ENCODE measurements around the gene SEC31B.

Gene SEC31B, protein sequence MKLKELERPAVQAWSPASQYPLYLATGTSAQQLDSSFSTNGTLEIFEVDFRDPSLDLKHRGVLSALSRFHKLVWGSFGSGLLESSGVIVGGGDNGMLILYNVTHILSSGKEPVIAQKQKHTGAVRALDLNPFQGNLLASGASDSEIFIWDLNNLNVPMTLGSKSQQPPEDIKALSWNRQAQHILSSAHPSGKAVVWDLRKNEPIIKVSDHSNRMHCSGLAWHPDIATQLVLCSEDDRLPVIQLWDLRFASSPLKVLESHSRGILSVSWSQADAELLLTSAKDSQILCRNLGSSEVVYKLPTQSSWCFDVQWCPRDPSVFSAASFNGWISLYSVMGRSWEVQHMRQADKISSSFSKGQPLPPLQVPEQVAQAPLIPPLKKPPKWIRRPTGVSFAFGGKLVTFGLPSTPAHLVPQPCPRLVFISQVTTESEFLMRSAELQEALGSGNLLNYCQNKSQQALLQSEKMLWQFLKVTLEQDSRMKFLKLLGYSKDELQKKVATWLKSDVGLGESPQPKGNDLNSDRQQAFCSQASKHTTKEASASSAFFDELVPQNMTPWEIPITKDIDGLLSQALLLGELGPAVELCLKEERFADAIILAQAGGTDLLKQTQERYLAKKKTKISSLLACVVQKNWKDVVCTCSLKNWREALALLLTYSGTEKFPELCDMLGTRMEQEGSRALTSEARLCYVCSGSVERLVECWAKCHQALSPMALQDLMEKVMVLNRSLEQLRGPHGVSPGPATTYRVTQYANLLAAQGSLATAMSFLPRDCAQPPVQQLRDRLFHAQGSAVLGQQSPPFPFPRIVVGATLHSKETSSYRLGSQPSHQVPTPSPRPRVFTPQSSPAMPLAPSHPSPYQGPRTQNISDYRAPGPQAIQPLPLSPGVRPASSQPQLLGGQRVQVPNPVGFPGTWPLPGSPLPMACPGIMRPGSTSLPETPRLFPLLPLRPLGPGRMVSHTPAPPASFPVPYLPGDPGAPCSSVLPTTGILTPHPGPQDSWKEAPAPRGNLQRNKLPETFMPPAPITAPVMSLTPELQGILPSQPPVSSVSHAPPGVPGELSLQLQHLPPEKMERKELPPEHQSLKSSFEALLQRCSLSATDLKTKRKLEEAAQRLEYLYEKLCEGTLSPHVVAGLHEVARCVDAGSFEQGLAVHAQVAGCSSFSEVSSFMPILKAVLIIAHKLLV

GRCh38 chr10:100519311-100520051 lies at the start of gene SEC31B:
TSS of gene SEC31B (minus strand) at chr10:100519861. CDS start at chr10:100516952, 2,909 bp downstream.
- no peak for DNase-seq

DNA sequence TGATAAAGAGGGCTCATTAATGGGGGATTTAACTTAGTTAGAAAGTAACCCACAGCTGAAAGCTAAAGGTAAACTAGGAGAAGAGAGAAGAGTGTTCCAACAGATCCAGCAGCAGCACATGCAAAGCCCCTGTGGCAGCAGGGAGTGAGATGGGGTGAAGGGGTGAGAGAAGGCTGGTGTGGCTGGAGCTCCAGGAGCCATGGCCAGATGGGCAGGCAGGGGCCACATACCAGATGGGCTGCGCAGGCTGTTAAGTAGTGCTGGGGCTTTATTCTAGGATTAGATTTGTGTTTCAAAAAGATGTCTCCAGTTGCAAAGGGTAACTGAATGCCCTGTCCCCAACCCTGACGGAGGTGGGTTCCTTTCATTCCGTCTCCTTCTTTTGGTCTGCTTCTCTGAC lies 49.3 kb upstream of the SEC31B start:
- no peak for DNase-seq

- no peak for DNase-seq
Observed at GRCh38 chr10:100567826-100568225, 48.2 kb upstream of the SEC31B start.

GRCh38 chr10:100567249-100567648 lies 47.6 kb upstream of the SEC31B start:
- DNase-seq: no peak

GRCh38 chr10:100566561-100566960 lies 46.9 kb upstream of the SEC31B start:
- DNase-seq: no peak

- no peak for DNase-seq
Observed at GRCh38 chr10:100565206-100565985, 45.7 kb upstream of the SEC31B start.

- peak; percentile 90 for DNase-seq
Observed at GRCh38 chr10:100562008-100562672, 42.5 kb upstream of the SEC31B start.

GRCh38 chr10:100561005-100561404 lies 41.3 kb upstream of the SEC31B start:
- no peak for DNase-seq

- no peak for DNase-seq
Observed at GRCh38 chr10:100560248-100560647, 40.6 kb upstream of the SEC31B start.

GRCh38 chr10:100554902-100555301 lies 35.2 kb upstream of the SEC31B start:
- no peak for DNase-seq

- DNase-seq: no peak
Observed at GRCh38 chr10:100553929-100554328, 34.3 kb upstream of the SEC31B start.

- no peak for DNase-seq
Observed at GRCh38 chr10:100551738-100552137, 32.1 kb upstream of the SEC31B start.

DNA sequence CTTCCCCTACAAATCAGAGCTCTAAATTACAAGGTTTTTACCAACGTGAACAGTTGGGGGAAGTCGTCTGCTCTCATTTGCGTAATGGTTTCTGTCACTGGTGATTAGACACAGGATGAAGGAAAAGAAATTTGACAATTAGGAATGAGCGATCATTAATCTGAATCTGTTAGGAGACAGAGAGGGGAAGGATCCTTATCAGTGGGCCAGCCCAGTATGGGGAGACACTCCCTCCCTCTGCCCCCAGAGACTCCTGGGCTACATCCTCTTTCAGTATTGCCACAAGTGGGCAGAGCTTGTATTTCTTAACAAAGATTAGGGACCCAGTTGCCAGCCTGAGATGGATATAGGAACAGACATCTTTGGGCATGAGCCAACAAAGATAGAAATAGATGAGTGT lies 31.5 kb upstream of the SEC31B start:
- no peak for DNase-seq

DNA sequence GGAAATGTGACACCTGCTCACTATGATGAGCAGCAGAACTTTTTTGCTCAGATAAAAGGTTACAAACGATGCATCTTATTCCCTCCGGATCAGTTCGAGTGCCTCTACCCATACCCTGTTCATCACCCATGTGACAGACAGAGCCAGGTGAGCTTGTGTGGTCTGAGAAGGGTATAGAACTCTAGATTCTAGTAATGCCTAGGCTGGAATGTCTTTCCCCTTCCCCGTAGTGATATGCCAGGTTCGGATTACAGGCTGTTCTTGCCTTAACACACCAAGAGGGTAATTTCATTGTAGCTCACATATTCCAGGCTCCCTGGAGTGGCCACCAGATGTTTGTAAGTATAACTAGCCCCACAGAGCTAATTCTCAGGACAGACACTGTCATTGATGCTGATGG lies 25.3 kb upstream of the SEC31B start:
- DNase-seq: no peak

DNA sequence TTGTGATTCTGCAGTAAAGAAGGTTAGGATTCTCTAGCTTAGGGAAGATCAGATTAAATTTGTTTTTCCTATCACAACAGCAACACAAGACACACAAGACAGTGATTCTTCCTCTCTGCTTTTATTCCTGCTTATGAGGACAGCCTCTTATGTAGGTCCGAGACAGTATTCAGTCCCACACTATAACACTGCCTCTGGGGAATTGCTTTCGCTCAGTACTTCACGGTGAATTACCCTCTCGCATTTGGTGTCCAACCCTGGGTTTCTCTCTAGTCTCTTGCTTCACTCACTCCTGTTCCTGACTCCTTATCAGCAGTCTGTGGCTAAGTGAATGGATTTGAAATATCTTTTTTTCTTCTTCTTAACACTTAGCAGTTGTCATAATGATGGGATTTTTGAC lies 17.8 kb upstream of the SEC31B start:
- no peak for DNase-seq

DNA sequence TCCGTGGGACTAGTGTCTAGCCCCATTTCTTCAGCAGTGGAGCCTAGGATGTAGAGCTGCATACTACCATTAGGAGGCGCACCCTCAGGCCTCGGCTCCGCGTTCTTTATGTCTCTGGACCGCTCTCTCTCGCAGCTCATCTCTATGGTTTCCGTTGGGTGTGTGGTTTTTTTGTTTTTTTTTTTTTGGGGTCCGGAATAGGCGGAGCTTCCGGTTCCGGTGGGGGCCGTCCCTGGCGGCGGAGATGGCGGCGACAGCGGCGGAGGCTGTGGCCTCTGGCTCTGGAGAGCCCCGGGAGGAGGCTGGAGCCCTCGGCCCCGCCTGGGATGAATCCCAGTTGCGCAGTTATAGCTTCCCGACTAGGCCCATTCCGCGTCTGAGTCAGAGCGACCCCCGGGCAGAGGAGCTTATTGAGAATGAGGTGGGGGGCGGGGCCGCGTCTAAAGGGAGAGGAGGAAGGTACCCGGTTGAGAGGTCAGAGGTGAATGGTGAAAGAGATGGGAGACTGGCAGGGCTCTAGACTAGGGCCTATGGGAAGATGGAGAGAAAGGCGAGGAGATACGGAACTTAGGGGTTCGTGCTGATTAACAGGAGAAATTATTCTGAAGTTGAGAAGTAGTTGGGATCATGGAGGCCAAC lies 16.2 kb upstream of the SEC31B start, which contains the start of gene HIF1AN:
Gene HIF1AN (plus strand): TSS at position 229 of the 639 bp plus-strand sequence. CDS start 16 bp downstream, at position 245.
- DNase-seq: peak; percentile 95

- DNase-seq: no peak
Observed at GRCh38 chr10:100535338-100535714, 15.7 kb upstream of the SEC31B start.

- no peak for DNase-seq
Observed at GRCh38 chr10:100534726-100535125, 15.1 kb upstream of the SEC31B start.

GRCh38 chr10:100531761-100532160 lies 12.1 kb upstream of the SEC31B start:
- DNase-seq: no peak

DNA sequence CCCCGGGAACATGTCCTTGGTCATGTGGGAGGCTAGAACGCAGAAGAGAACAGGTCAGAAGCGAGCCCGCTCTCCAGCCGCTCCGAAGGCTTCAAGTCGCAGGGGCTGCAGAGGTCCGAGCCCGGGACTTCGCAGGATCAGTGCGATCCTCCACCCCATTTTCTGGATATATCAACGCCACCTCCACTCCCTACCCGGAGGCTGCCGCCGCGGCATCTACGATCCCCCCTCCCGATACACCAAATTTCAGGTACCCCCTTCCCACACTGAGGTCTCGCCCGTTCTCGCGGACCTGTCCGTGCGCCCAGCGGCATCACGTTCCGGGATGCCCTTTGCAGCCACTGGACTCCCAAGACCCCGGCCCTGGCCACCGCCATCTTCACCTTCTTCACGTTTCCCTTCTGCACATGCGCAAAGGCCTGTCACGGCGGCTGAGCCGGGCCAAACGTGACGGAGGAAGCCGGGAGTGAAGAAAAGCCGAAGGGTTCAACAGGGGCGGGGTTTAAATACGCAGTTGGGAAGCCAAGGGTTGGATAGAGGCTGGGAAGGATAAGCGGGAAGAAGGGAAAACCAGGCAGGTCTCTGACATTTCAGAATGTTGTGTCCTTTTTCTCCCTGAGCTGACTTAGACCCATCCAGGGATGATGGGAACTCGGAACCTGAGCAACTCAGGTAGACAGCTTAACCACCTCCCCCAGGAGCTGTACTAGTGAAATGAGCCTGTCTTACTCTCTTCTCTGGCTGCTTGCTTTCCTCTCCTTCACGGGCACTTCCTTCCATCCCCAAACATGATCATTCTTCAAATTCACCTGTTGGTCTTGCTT lies 10.0 kb upstream of the SEC31B start, which contains the start of gene NDUFB8:
Gene NDUFB8 (minus strand): TSS at position 397 of the 824 bp plus-strand sequence. CDS start 20 bp downstream, at position 377.
- peak; percentile 95 for DNase-seq

All from activated effector memory CD4-positive, alpha-beta T cell treated with anti-CD3 and anti-CD28 coated beads, Interleukin-2, amount 50 U/mL, for 16 hours (primary cell).